ENCODE results near the gene GOLGA6L9.
"Not testable (repeated sequence)": the region's sequence is repeated elsewhere in the genome, so short reads cannot be mapped to it uniquely, and the experiment has no call there.

The GOLGA6L9 gene

GRCh38 chr15:82476697-82477342, 47.2 kb downstream of the GOLGA6L9 start:
- DNase-seq; H3K9me3 Mint-ChIP-seq; H3K4me3 Mint-ChIP-seq; ATAC-seq (replicated peaks); H3K27ac Mint-ChIP-seq; H3K27me3 Mint-ChIP-seq; H3K4me1 Mint-ChIP-seq (ENCODE audit: low read depth in 2 of 2); H3K36me3 Mint-ChIP-seq (ENCODE audit: insufficient read depth): not testable (repeated sequence)

- not testable (repeated sequence) for H3K36me3 Mint-ChIP-seq (ENCODE audit: insufficient read depth); H3K4me3 Mint-ChIP-seq; DNase-seq; H3K9me3 Mint-ChIP-seq; H3K27me3 Mint-ChIP-seq; H3K4me1 Mint-ChIP-seq (ENCODE audit: low read depth in 2 of 2); ATAC-seq (replicated peaks); H3K27ac Mint-ChIP-seq
These were observed 47.9 kb downstream of the GOLGA6L9 start for GRCh38 chr15:82477343-82478057.

Measured in effector memory CD8-positive, alpha-beta T cell (primary cell).